ENCODE data around the gene IDH3B. TPM values are rescaled to one million over a fixed set of nuclear protein-coding genes. Genes with fewer than 3 reads are reported as not detected.

Gene IDH3B
- total RNA-seq, 1 donor from 2014 or later = 101 TPM

GRCh38 chr20:2700913-2701620 is 37.1 kb upstream of the IDH3B start:
- DNase-seq (ENCODE audit: extremely low spot score, unreplicated experiment) = no peak
- Mint-ChIP-seq H3K27ac (no peak overlapping the region), H3K4me1 (ENCODE audit: unreplicated experiment) (no peaks in the 10 kb centered on the region), H3K9me3 (no peaks in the 10 kb centered on the region), H3K27me3 (peaks cover 48% of the 10 kb centered on the region), H3K4me3 (no peak overlapping the region), H3K36me3 (no peaks in the 10 kb centered on the region)
- no peak for TF ChIP-seq CTCF (conservative IDR thresholded peaks at IDR 0.05)

- H3K4me1 Mint-ChIP-seq (ENCODE audit: unreplicated experiment) = peaks cover 6% of the 10 kb centered on the region
- no peaks in the 10 kb centered on the region for H3K9me3 Mint-ChIP-seq
- TF ChIP-seq CTCF (conservative IDR thresholded peaks at IDR 0.05) = no peak
- H3K27ac Mint-ChIP-seq = no peak overlapping the region
- no peak overlapping the region for H3K4me3 Mint-ChIP-seq
- H3K27me3 Mint-ChIP-seq = peaks cover 59% of the 10 kb centered on the region
- no peaks in the 10 kb centered on the region for H3K36me3 Mint-ChIP-seq
- DNase-seq (ENCODE audit: extremely low spot score, unreplicated experiment) = peak; percentile 51
Observed at GRCh38 chr20:2699775-2700413, 35.9 kb upstream of the IDH3B start.

GRCh38 chr20:2698912-2699311 is 34.9 kb upstream of the IDH3B start:
- no peak for TF ChIP-seq CTCF (conservative IDR thresholded peaks at IDR 0.05)
- H3K4me3 Mint-ChIP-seq = no peak overlapping the region
- H3K27me3 Mint-ChIP-seq = peaks cover 63% of the 10 kb centered on the region
- peaks cover 9% of the 10 kb centered on the region for H3K4me1 Mint-ChIP-seq (ENCODE audit: unreplicated experiment)
- no peak overlapping the region for H3K27ac Mint-ChIP-seq
- no peaks in the 10 kb centered on the region for H3K9me3 Mint-ChIP-seq
- no peaks in the 10 kb centered on the region for H3K36me3 Mint-ChIP-seq
- DNase-seq (ENCODE audit: extremely low spot score, unreplicated experiment) = peak; percentile 52

GRCh38 chr20:2698186-2698817 is 34.3 kb upstream of the IDH3B start:
- peak; percentile 64 for DNase-seq (ENCODE audit: extremely low spot score, unreplicated experiment)
- H3K27me3 Mint-ChIP-seq = peaks cover 64% of the 10 kb centered on the region
- H3K4me3 Mint-ChIP-seq = no peak overlapping the region
- H3K9me3 Mint-ChIP-seq = no peaks in the 10 kb centered on the region
- no peaks in the 10 kb centered on the region for H3K36me3 Mint-ChIP-seq
- TF ChIP-seq CTCF (conservative IDR thresholded peaks at IDR 0.05) = no peak
- peaks cover 9% of the 10 kb centered on the region for H3K4me1 Mint-ChIP-seq (ENCODE audit: unreplicated experiment)
- H3K27ac Mint-ChIP-seq = no peak overlapping the region

GRCh38 chr20:2697768-2698167 is 33.8 kb upstream of the IDH3B start:
- H3K9me3 Mint-ChIP-seq = no peaks in the 10 kb centered on the region
- DNase-seq (ENCODE audit: extremely low spot score, unreplicated experiment) = no peak
- no peak overlapping the region for H3K4me3 Mint-ChIP-seq
- H3K36me3 Mint-ChIP-seq = no peaks in the 10 kb centered on the region
- no peak overlapping the region for H3K27ac Mint-ChIP-seq
- peaks cover 64% of the 10 kb centered on the region for H3K27me3 Mint-ChIP-seq
- peaks cover 9% of the 10 kb centered on the region for H3K4me1 Mint-ChIP-seq (ENCODE audit: unreplicated experiment)
- TF ChIP-seq CTCF (conservative IDR thresholded peaks at IDR 0.05) = no peak
